GM12891 (cell line): ENCODE results near the gene PSG7. TPM values are rescaled to one million over a fixed set of nuclear protein-coding genes. Genes with fewer than 3 reads are reported as not detected.
"Not testable (repeated sequence)": the region's sequence is repeated elsewhere in the genome, so short reads cannot be mapped to it uniquely, and the experiment has no call there.

ENCODE experiments used
- DNase-seq: peaks from one replicate; pipeline ENCODE4 v3.0.0; 2011; ENCODE audit warnings: low spot score; ENCODE audit not compliant: insufficient read length
- FAIRE-seq: peaks from 2 replicates; lab custom pipeline; 2011; peaks lifted over from hg19 to GRCh38; lab: Jason Lieb, UNC
- PAX5 ChIP-seq: IDR thresholded peaks from 2 replicates; pipeline ENCODE4 v1.6.1; 2011; ENCODE audit warnings: low read length, moderate library complexity, mild to moderate bottlenecking; ENCODE audit not compliant: insufficient read depth, severe bottlenecking
- POLR2A ChIP-seq: IDR thresholded peaks from 2 replicates; pipeline ENCODE4 v1.6.1; 2011; ENCODE audit warnings: low read depth, low read length, control low read depth
- POLR2AphosphoS5 ChIP-seq: IDR thresholded peaks from 2 replicates; pipeline ENCODE4 v1.6.1; 2011; ENCODE audit warnings: low read depth, low read length, control low read depth
- POU2F2 ChIP-seq: IDR thresholded peaks from 2 replicates; pipeline ENCODE4 v1.6.1; 2011; ENCODE audit warnings: low read depth, mild to moderate bottlenecking, control low read depth, low read length, moderate library complexity
- SPI1 ChIP-seq: IDR thresholded peaks from 2 replicates; pipeline ENCODE4 v1.6.1; 2011; ENCODE audit warnings: low read depth, low read length, control low read depth
- TAF1 ChIP-seq: IDR thresholded peaks from 2 replicates; pipeline ENCODE4 v1.6.1; 2011; ENCODE audit warnings: low read depth, low read length, control low read depth
- polyA plus RNA-seq: library from polyadenylated mRNA; unstranded; fragments of >200 nt; gene quantifications from one replicate; pipeline ENCODE4 v1.2.1, GENCODE V29; 2012; ENCODE audit warnings: low read depth, missing spikeins, inconsistent platforms; ENCODE audit not compliant: missing spikeins

The PSG7 gene
- not detected for polyA plus RNA-seq

GRCh38 chr19:42937107-42937506 is at the start of gene PSG7:
Gene PSG7 (minus strand): TSS chr19:42937207. CDS start chr19:42937076, 131 bp downstream.
- FAIRE-seq, DNase-seq: not testable (repeated sequence)

- TF ChIP-seq PAX5 (no peak), POU2F2 (no peak), POLR2AphosphoS5 (no peak), TAF1 (no peak), POLR2A (no peak), SPI1 (no peak)
- FAIRE-seq: no peak
These were observed 48.6 kb upstream of the PSG7 start for GRCh38 chr19:42985588-42985987.

GRCh38 chr19:42982111-42982510 is 45.1 kb upstream of the PSG7 start:
- DNase-seq, FAIRE-seq: not testable (repeated sequence)

More at GRCh38 chr19:42985588-42985987, 48.6 kb upstream of the PSG7 start:
- no peak for DNase-seq

GRCh38 chr19:42971451-42971850 is 34.4 kb upstream of the PSG7 start:
- DNase-seq, FAIRE-seq: not testable (repeated sequence)

GRCh38 chr19:42965176-42965575 is 28.2 kb upstream of the PSG7 start:
- FAIRE-seq (no peak), DNase-seq (no peak)
- TF ChIP-seq POU2F2 (no peak), TAF1 (no peak), POLR2AphosphoS5 (no peak), PAX5 (no peak), SPI1 (no peak), POLR2A (no peak)

- no peak for TF ChIP-seq POU2F2
- TF ChIP-seq SPI1: no peak
- no peak for TF ChIP-seq POLR2A
- no peak for TF ChIP-seq TAF1
- no peak for TF ChIP-seq POLR2AphosphoS5
- no peak for TF ChIP-seq PAX5
- DNase-seq (no peak), FAIRE-seq (no peak)
These were observed 24.1 kb upstream of the PSG7 start for GRCh38 chr19:42961119-42961518.

GRCh38 chr19:42952126-42952525 is 15.1 kb upstream of the PSG7 start:
- FAIRE-seq, DNase-seq: not testable (repeated sequence)

- FAIRE-seq: not testable (repeated sequence)
These were observed 14.5 kb upstream of the PSG7 start for GRCh38 chr19:42951476-42951875.

GRCh38 chr19:42942187-42942789 is 5.3 kb upstream of the PSG7 start:
- FAIRE-seq (no peak), DNase-seq (no peak)
- TF ChIP-seq SPI1 (no peak), PAX5 (no peak), POU2F2 (no peak), TAF1 (no peak), POLR2A (no peak), POLR2AphosphoS5 (no peak)

More at GRCh38 chr19:42951476-42951875, 14.5 kb upstream of the PSG7 start:
- not testable (repeated sequence) for DNase-seq

GRCh38 chr19:42934726-42935125 is 2.3 kb downstream of the PSG7 start:
- not testable (repeated sequence) for FAIRE-seq, DNase-seq

- not testable (repeated sequence) for FAIRE-seq, DNase-seq
These were observed 2.8 kb downstream of the PSG7 start for GRCh38 chr19:42934183-42934582.

- FAIRE-seq, DNase-seq: not testable (repeated sequence)
These were observed 3.6 kb downstream of the PSG7 start for GRCh38 chr19:42933412-42933811.

- DNase-seq, FAIRE-seq: not testable (repeated sequence)
These were observed 4.4 kb downstream of the PSG7 start for GRCh38 chr19:42932485-42933101.

GRCh38 chr19:42930214-42930613 is 6.8 kb downstream of the PSG7 start:
- FAIRE-seq, DNase-seq: not testable (repeated sequence)
